K562 (cell line): ENCODE measurements around the gene MRPS6. TPM values are rescaled to one million over a fixed set of nuclear protein-coding genes. Genes with fewer than 3 reads are reported as not detected.

Experiments
- DMBX1 ChIP-seq: fragments of 250-450 bp; sonication (Bioruptor Pico); IDR thresholded peaks from 2 replicates; pipeline ENCODE4 v1.8.0; 2022; ENCODE audit warnings: inconsistent platforms, mild to moderate bottlenecking, moderate library complexity, borderline replicate concordance
- ETV6 ChIP-seq, 3 experiments: fragments of 150-350 bp in 1 of 3; sonication (generic) in 1 of 3; formaldehyde crosslinking in 1 of 3; IDR thresholded peaks; 2 replicates each; pipeline versions ENCODE4 v1.6.1 to v1.8.0; 2014 to 2022; ENCODE audit warnings: borderline replicate concordance in 2 of 3, low read depth in 2 of 3, antibody characterized with exemption in 1 of 3, low read length in 1 of 3, mild to moderate bottlenecking in 1 of 3, missing genetic modification reagents in 1 of 3
- JUND ChIP-seq, 2 experiments: IDR thresholded peaks; 2 replicates in 1 of 2; 3 replicates in 1 of 2; pipeline ENCODE4 v1.6.1; 2011; ENCODE audit warnings: borderline replicate concordance in 2 of 2, low read depth in 2 of 2, low read length in 2 of 2, improper control_type of control experiment in 1 of 2, missing biosample characterization in 1 of 2, missing genetic modification characterization in 1 of 2, missing genetic modification reagents in 1 of 2
- KLF16 ChIP-seq: IDR thresholded peaks from 2 replicates; pipeline ENCODE4 v1.6.1; 2016; ENCODE audit warnings: antibody characterized with exemption
- LEF1 ChIP-seq: fragments of 450-650 bp; IDR thresholded peaks from 2 replicates; pipeline ENCODE4 v1.6.1; 2016; ENCODE audit warnings: mild to moderate bottlenecking
- NCOR1 ChIP-seq: fragments of 450-650 bp; IDR thresholded peaks from 2 replicates; pipeline ENCODE4 v1.6.1; 2016; ENCODE audit warnings: mild to moderate bottlenecking, moderate library complexity
- NFRKB ChIP-seq: fragments of 450-650 bp; IDR thresholded peaks from 2 replicates; pipeline ENCODE4 v1.6.1; 2016; ENCODE audit warnings: low read depth
- NR2C2 ChIP-seq, 2 experiments: fragments of 200-800 bp in 1 of 2; sonication (Bioruptor generic) in 1 of 2; sonication (generic) in 1 of 2; formaldehyde crosslinking in 1 of 2; IDR thresholded peaks; 2 replicates each; pipeline versions ENCODE4 v1.6.1 to v1.8.0; 2016 to 2022; ENCODE audit warnings: mild to moderate bottlenecking in 1 of 2, missing compliant biosample characterization in 1 of 2, missing genetic modification characterization in 1 of 2, missing genetic modification reagents in 1 of 2
- POLR2AphosphoS2 ChIP-seq: IDR thresholded peaks from 2 replicates; pipeline ENCODE4 v1.6.1; 2012; ENCODE audit warnings: low read length, improper control_type of control experiment
- POLR2AphosphoS5 ChIP-seq: IDR thresholded peaks from 2 replicates; pipeline ENCODE4 v1.6.1; 2011; ENCODE audit warnings: mild to moderate bottlenecking, low read depth, low read length, moderate library complexity; ENCODE audit not compliant: control insufficient read depth, insufficient read depth
- RCOR1 ChIP-seq, 2 experiments: IDR thresholded peaks; 2 replicates each; pipeline ENCODE4 v1.6.1; 2012; ENCODE audit warnings: low read depth in 2 of 2, low read length in 2 of 2, borderline replicate concordance in 1 of 2, improper control_type of control experiment in 1 of 2
- SMARCE1 ChIP-seq: fragments of 450-650 bp; IDR thresholded peaks from 2 replicates; pipeline ENCODE4 v1.7.1; 2016; ENCODE audit warnings: mild to moderate bottlenecking
- SUPT5H ChIP-seq: fragments of 450-650 bp; IDR thresholded peaks from 2 replicates; pipeline ENCODE4 v1.6.1; 2016
- TAF1 ChIP-seq: IDR thresholded peaks from 2 replicates; pipeline ENCODE4 v1.6.1; 2011; ENCODE audit warnings: mild to moderate bottlenecking, low read length, moderate library complexity; ENCODE audit not compliant: insufficient read depth, control insufficient read depth, severe bottlenecking; ENCODE audit errors: extremely low read depth
- TRIM24 ChIP-seq, 2 experiments: fragments of 450-650 bp; IDR thresholded peaks; 2 replicates each; pipeline ENCODE4 v1.6.1; 2016
- ZNF41 ChIP-seq: fragments of 250-450 bp; sonication (Bioruptor Pico); conservative IDR thresholded peaks from 2 replicates; pipeline ENCODE4 v1.4.0; 2020; ENCODE audit warnings: mild to moderate bottlenecking
- polyA plus RNA-seq, 8 experiments: library from polyadenylated mRNA; depleted of rRNA in 4 of 8; stranded (reverse) in 5 of 8; unstranded in 3 of 8; fragments of >200 nt; fragmentation: Nextera tagmentation in 2 of 8; fragmentation: Illumina TruSeq in 1 of 8; extraction: Ambion mirVana in 2 of 8; extraction: Trizol in 1 of 8; gene quantifications; 2 replicates each; pipeline versions ENCODE4 v1.2.1 to v1.2.3, GENCODE V29; 2011 to 2014; ENCODE audit warnings: inconsistent platforms in 1 of 8, missing spikeins in 1 of 8
- total RNA-seq, 7 experiments: library from RNA; depleted of rRNA in 6 of 7; stranded (reverse); fragments of >200 nt in 6 of 7; fragmentation: Illumina TruSeq in 2 of 7; extraction: Trizol in 2 of 7; gene quantifications; 2 replicates each; pipeline versions ENCODE4 v1.2.1 to v1.2.3, GENCODE V29; 2011 to 2021; ENCODE audit warnings: low replicate concordance in 1 of 7
- TF ChIP-seq, protein P1 (sequence below), 2 experiments: fragments of 150-350 bp in 1 of 2; IDR thresholded peaks; 2 replicates each; pipeline ENCODE4 v1.6.1; 2012 to 2016; ENCODE audit warnings: low read depth in 2 of 2, low read length in 2 of 2, mild to moderate bottlenecking in 1 of 2, moderate library complexity in 1 of 2
- TF ChIP-seq, protein P2 (sequence below): fragments of 200-800 bp; sonication (Bioruptor generic); IDR thresholded peaks from 2 replicates; pipeline ENCODE4 v1.6.1; 2016; ENCODE audit warnings: missing genetic modification characterization, missing compliant biosample characterization

MRPS6 gene
- total and polyA plus RNA-seq, 9 of the 15 experiments (the other 6 are each of a cell fraction or from before 2014, with no cell fraction given), result 26.1 to 72.0 (median 39.3) TPM

DNA sequence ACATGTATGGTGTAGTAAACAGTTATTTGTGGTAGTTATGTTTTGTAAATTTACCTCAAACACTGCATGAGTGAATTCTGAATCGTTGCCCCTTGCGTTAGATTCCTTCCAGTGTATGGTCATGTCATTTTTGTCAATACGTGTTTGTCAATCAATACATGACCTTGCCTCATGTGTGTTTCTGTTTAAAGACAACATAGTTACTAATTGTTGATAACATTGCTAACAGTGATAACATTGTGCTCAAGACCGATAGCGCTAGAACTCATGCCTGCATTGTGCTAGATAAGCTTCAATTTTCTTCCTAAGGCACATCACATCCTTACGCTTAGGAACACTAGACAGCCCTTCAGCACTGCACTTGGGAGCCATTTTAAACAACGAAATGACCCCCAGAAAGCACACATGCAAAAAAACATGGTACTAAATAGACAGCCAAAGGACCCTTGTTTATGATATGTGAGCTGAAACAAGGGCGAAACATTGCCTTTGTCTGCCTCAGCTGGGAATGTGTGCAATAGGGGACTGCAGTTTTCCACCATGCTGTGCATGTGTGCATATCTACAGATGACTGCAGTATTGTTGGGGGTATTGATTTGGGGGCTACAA is 37.3 kb downstream of the MRPS6 start (continued):
- TF ChIP-seq, protein P1, sequence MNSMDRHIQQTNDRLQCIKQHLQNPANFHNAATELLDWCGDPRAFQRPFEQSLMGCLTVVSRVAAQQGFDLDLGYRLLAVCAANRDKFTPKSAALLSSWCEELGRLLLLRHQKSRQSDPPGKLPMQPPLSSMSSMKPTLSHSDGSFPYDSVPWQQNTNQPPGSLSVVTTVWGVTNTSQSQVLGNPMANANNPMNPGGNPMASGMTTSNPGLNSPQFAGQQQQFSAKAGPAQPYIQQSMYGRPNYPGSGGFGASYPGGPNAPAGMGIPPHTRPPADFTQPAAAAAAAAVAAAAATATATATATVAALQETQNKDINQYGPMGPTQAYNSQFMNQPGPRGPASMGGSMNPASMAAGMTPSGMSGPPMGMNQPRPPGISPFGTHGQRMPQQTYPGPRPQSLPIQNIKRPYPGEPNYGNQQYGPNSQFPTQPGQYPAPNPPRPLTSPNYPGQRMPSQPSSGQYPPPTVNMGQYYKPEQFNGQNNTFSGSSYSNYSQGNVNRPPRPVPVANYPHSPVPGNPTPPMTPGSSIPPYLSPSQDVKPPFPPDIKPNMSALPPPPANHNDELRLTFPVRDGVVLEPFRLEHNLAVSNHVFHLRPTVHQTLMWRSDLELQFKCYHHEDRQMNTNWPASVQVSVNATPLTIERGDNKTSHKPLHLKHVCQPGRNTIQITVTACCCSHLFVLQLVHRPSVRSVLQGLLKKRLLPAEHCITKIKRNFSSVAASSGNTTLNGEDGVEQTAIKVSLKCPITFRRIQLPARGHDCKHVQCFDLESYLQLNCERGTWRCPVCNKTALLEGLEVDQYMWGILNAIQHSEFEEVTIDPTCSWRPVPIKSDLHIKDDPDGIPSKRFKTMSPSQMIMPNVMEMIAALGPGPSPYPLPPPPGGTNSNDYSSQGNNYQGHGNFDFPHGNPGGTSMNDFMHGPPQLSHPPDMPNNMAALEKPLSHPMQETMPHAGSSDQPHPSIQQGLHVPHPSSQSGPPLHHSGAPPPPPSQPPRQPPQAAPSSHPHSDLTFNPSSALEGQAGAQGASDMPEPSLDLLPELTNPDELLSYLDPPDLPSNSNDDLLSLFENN (IDR thresholded peaks at IDR 0.05; ENCODE audit: low read depth in 2 of 2, low read length in 2 of 2), result peak in 1 of 2 experiments; percentile 94; a peak in 2 of 4 replicates
- TF ChIP-seq TRIM24 (IDR thresholded peaks at IDR 0.05) (peak; percentile 95 to 97), LEF1 (peak; percentile 94), DMBX1 (CRISPR knock-in tag) (peak; percentile 80; the same call in 1 of the 2 replicates), NFRKB (no peak), TAF1 (no peak), JUND (IDR thresholded peaks at IDR 0.05; ENCODE audit: borderline replicate concordance, low read depth, low read length) (peak; percentile 76; the same call in 1 of the 2 replicates), JUND (tag; IDR thresholded peaks at IDR 0.05; ENCODE audit: borderline replicate concordance, low read depth, low read length) (peak; percentile 78; the same call in 2 of the 3 replicates), POLR2AphosphoS5 (peak; percentile 97), NR2C2 (CRISPR knock-in tag; IDR thresholded peaks at IDR 0.05) (no peak), NR2C2 (tag; IDR thresholded peaks at IDR 0.05) (0 out of 2 replicates have a peak, but pooled peaks have one; percentile 46), POLR2AphosphoS2 (no peak), RCOR1 (IDR thresholded peaks at IDR 0.05; ENCODE audit: borderline replicate concordance in 1 of 2, low read depth in 2 of 2, low read length in 2 of 2) (peak in 1 of 2 experiments; percentile 94; a peak in 3 of 4 replicates), ETV6 (IDR thresholded peaks at IDR 0.05; ENCODE audit: borderline replicate concordance in 1 of 2, low read depth in 2 of 2, low read length in 1 of 2) (peak in 1 of 2 experiments; percentile 70; a peak in 1 of 4 replicates), ETV6 (CRISPR knock-in tag; IDR thresholded peaks at IDR 0.05; ENCODE audit: borderline replicate concordance) (no peak), KLF16 (peak; percentile 95), SUPT5H (no peak), SMARCE1 (peak; percentile 96), ZNF41 (no peak), NCOR1 (peak; percentile 98)
- TF ChIP-seq, protein P2, sequence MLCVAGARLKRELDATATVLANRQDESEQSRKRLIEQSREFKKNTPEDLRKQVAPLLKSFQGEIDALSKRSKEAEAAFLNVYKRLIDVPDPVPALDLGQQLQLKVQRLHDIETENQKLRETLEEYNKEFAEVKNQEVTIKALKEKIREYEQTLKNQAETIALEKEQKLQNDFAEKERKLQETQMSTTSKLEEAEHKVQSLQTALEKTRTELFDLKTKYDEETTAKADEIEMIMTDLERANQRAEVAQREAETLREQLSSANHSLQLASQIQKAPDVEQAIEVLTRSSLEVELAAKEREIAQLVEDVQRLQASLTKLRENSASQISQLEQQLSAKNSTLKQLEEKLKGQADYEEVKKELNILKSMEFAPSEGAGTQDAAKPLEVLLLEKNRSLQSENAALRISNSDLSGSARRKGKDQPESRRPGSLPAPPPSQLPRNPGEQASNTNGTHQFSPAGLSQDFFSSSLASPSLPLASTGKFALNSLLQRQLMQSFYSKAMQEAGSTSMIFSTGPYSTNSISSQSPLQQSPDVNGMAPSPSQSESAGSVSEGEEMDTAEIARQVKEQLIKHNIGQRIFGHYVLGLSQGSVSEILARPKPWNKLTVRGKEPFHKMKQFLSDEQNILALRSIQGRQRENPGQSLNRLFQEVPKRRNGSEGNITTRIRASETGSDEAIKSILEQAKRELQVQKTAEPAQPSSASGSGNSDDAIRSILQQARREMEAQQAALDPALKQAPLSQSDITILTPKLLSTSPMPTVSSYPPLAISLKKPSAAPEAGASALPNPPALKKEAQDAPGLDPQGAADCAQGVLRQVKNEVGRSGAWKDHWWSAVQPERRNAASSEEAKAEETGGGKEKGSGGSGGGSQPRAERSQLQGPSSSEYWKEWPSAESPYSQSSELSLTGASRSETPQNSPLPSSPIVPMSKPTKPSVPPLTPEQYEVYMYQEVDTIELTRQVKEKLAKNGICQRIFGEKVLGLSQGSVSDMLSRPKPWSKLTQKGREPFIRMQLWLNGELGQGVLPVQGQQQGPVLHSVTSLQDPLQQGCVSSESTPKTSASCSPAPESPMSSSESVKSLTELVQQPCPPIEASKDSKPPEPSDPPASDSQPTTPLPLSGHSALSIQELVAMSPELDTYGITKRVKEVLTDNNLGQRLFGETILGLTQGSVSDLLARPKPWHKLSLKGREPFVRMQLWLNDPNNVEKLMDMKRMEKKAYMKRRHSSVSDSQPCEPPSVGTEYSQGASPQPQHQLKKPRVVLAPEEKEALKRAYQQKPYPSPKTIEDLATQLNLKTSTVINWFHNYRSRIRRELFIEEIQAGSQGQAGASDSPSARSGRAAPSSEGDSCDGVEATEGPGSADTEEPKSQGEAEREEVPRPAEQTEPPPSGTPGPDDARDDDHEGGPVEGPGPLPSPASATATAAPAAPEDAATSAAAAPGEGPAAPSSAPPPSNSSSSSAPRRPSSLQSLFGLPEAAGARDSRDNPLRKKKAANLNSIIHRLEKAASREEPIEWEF (CRISPR knock-in tag), result peak; percentile 95
